GM18870 (cell line): ENCODE measurements around the gene GUK1.
"Not testable (repeated sequence)": the region's sequence is repeated elsewhere in the genome, so short reads cannot be mapped to it uniquely, and the experiment has no call there.

ENCODE experiments used
- ATAC-seq: cut with Tn5 transposase; IDR thresholded peaks from one replicate; pipeline ENCODE4 v1.9.1; 2021; ENCODE audit warnings: moderate library complexity; ENCODE audit not compliant: unreplicated experiment

GUK1 gene

GRCh38 chr1:228175316-228176023 lies 35.4 kb downstream of the GUK1 start:
- ATAC-seq: no peak

DNA sequence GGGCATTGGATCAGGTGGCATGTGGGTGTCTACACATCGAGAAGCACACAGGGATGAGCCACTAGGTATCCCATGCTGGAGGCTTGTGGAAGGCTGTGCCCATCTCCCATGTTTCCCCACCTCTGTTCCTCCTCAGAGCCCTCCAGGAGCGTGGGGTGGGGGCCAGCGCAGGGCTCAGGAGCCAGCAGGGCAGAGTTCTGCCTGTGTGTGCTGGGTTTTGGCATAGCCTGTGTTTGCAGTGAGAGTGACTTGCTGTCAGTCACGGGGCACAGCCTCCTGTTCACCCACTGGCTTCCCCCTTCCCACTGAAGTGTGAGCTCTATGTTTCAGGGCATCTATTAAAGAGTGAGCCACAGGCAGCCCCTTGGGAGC lies 35.9 kb downstream of the GUK1 start:
- no peak for ATAC-seq

DNA sequence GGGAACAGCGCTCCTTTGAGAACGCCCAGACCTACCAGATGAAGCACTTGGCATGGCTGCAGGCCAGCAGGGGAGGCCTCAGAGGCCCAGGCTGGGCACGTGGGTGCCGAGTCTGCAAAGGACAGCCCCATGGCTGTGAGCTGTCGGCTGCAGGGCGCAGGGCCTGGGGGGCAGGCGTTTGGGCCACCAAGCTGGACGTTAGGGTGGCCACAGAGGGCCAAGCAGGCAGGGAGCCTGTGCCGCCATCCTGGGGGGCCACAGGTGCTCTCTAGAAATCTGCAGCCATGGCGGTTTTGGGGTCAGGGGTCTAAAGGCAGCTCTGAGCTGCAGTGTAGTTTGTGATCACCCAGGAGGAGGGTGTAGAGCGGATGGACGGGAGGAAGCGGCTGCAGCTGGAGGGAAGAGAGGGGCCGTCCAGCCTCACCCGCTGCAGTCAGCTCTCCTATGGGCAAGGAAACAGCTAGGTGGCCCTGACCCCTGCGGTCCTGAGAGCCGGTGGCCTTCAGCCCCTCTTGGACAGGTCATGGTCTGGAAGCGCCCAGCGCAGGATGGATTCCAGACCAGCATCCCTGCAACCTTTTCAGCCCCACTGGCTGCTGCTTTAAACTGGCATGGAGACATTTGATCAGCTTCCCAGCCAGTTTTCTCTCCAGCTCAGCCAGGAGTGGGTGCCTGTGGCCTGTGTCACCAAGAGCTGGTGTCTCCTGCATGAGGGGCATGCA lies 36.5 kb downstream of the GUK1 start:
- no peak for ATAC-seq

- no peak for ATAC-seq
Observed at GRCh38 chr1:228177183-228177475, 37.0 kb downstream of the GUK1 start.

DNA sequence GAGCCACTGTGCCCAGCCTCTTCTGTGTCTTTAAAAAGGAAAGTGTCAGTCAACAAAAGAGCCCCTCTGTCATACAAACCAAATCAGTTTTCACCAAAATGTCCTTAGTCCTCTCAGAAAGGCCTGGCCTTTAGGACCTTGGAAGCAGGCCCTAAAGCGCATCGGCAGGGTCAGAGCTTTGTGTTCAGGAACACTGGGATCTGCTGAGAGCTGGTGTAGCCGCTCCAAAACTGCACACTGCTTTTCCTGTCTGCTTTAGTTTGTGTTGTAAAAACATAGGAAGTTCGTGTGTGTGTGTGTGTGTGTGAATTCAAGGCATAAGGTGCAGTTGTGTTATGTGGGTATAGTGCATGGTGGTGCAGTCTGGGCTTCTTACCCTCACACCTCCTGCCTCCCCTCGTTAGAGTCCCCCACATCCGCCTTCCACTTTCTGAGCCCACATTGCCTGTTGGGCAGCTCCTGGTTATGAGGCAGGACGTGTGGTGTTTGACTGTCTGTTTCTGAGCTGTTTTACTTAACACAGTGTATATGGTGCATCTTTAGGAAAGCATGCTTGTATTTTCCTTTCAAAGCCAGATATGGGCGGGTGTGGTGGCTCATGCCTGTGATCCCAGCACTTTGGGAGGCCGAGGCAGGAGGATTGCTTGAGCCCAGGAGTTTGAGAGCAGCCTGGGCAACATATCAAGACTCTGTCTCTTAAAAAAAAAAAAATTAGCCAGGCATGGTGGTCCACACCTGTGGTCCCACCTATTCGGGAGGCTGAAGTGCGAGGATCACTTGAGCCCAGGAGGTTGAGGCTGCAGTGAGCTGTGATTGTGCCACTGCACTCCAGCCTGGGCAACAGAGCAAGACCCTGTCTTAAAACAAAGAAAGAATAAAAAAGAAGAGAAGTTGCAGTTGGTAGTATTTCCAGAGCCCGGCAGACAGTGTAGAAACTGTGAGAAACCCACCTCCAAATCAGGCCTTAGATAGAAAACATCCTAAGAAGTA lies 37.9 kb downstream of the GUK1 start:
- ATAC-seq: no peak

- ATAC-seq: no peak
Observed at GRCh38 chr1:228178737-228179684, 38.9 kb downstream of the GUK1 start.

- ATAC-seq: no peak
Observed at GRCh38 chr1:228180271-228180958, 40.3 kb downstream of the GUK1 start.

GRCh38 chr1:228180959-228181644 lies 41.0 kb downstream of the GUK1 start:
- ATAC-seq: no peak

- ATAC-seq: no peak
Observed at GRCh38 chr1:228181645-228182034, 41.6 kb downstream of the GUK1 start.

DNA sequence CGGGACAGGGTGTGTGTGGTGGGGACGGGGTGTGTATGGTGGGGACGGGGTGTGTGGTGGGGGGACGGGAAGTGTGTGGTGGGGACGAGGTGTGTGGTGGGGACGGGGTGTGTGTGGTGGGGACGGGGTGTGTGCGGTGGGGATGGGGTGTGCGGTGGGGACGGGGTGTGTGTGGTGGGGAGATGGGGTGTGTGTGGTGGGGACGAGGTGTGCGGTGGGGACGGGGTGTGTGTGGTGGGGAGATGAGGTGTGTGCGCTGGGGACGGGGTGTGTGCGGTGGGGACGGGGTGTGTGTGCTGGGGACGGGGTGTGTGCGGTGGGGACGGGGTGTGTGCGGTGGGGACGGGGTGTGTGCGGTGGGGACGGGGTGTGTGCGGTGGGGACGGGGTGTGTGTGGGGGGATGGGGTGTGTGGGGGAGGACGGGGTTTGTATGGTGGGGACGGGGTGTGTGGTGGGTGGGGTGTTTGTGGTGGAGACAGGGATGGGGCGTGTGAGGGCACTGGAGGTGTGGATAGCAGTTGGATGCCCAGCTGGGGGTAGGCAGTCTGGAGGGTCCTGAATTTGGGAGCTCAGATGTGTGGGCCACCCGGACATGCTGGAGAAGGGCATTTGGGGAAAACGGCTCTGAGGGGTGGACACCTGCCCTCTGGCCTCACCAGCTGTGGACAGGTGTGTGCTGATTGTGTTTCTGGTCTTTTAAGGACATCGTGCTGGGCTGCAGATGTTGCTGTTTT lies 42.4 kb downstream of the GUK1 start:
- ATAC-seq: no peak

DNA sequence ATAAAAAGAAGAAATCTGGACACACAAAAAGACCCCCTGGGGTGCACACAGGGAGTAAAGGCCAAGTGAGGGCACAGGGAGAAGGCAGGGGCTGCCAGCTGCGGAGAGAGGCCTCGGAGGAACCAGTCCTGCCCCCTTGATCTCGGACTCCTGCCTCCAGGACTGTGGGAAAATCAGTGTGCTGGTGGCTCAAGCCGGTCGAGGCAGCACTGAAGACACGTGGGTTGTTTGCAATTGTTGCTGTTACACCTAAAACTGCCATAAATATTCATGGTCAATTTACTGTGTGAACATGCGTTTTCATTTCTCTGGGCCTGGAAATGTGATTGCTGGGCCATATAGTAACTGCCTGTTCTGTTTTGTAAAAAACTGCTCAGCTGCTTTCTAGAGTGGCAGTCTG lies 44.1 kb downstream of the GUK1 start:
- no peak for ATAC-seq

GRCh38 chr1:228185641-228185965 lies 45.5 kb downstream of the GUK1 start:
- ATAC-seq: no peak

DNA sequence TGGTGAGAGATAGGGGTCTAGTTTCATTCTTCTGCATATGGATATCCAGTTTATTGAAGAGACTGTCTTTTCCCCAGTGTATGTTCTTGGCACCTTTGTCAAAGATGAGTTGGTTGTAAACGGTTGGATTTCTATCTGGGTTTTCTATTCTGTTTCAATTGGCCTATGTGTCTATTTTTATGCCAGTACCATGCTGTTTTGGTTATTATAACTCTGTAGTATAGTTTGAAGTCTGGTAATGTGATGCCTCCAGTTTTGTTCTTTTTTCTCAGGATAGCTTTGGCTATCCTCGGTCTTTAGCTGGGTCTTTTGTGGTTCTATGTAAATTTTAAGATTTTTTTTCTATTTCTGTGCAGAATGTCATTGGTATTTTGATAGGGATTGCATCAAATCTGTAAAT lies 48.2 kb downstream of the GUK1 start:
- not testable (repeated sequence) for ATAC-seq

- ATAC-seq: no peak
Observed at GRCh38 chr1:228190182-228190581, 50.1 kb downstream of the GUK1 start.

DNA sequence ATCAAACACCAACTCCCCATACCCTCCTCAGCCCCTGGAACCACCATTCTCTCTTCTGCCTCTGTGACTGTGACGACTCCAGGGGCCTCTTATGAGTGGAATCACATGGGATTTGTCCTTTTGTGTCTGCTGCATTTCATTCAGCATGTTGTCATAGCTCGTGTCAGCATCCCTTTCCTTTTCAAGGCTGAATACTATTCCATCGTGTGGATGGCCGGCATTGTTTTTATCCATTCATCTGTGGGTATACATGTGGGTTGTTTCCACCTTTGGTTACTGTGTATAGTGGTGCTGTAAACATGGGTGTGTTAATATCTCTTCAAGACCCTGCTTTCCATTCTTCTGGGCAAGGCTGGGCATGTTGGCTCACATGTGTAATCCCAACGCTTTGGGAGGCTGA lies 50.7 kb downstream of the GUK1 start:
- no peak for ATAC-seq

- no peak for ATAC-seq
Observed at GRCh38 chr1:228194436-228194835, 54.4 kb downstream of the GUK1 start.

GRCh38 chr1:228194921-228195812 lies 55.1 kb downstream of the GUK1 start:
- no peak for ATAC-seq
